ENCODE measurements around the gene TMEM214.

- TF ChIP-seq CTCF (IDR thresholded peaks at IDR 0.05): peak in 4 of 6 experiments; percentile 23 to 65 (median 34)
- TF ChIP-seq POLR2A (IDR thresholded peaks at IDR 0.05): peak in 2 of 4 donors; percentile 15 to 49
- TF ChIP-seq POLR2AphosphoS5 (IDR thresholded peaks at IDR 0.05): peak; percentile 39 to 63
These were observed 52.9 kb downstream of the TMEM214 start for GRCh38 chr2:27085673-27086089.
